ENCODE measurements around the gene SPINT1. TPM values are rescaled to one million over a fixed set of nuclear protein-coding genes. Genes with fewer than 3 reads are reported as not detected.

The SPINT1 gene
- total and polyA plus RNA-seq, 2 donors = 17.4 to 31.4 TPM

DNA sequence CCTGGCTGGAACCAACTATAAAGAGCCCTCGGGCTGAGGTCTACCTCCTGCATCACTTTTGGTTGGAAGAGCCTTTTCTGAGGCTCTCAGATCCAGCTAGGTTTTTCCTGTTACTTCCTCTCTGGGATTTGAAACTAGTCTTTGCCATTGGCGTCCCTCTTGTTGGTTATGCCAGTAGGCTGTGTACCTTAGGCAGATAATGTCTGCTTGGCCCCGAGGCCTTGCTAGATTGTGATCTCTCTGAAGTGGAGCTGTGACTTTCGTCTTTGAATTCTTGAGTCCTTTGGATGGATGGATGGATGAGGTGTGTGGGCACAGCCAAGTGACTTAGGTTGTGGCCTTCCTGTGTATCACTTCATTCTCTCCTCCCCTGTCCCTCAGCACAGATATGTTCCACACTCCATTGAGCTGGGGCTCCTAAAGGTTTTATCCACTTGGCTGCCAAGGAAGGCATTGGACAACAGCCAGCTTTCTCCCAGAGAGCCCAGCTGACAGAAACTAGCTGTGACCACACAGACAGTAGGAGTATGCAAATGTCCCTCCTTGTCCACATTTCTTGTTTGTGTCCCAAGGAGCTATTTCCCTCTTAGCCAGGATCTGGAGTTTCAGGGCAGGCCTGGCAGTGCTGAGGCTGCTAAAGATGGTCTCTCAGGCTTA lies 28.7 kb upstream of the SPINT1 start:
- no peak for DNase-seq (ENCODE audit: extremely low spot score)
- Histone ChIP-seq H3K27ac (ENCODE audit: low read depth) (no peak overlapping the region), H3K4me3 (ENCODE audit: low read depth, low read length) (no peak overlapping the region), H3K36me3 (ENCODE audit: insufficient read depth) (no peaks in the 10 kb centered on the region), H3K4me1 (ENCODE audit: insufficient read depth) (no peaks in the 10 kb centered on the region)
- WGBS = 81% methylated on average over 4 of the region's 4 CpGs

DNA sequence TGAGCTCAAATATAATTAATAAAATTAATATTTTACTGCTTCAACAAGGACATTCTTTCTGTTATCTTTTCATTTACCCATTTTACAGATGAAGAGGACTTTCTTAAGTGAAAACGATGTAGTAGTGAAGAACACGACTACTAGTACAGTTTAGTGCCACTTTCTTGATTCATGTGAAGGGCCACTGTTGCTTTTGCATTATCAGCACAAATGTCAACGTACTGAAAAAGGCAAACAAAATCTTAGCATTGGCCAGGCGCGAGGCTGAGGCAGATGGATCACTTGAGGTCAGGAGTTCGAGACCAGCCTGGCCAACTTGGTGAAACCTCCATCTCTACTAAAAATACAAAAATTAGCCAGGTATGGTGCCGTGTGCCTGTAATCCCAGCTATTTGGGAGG lies 24.8 kb upstream of the SPINT1 start:
- 81% methylated on average over 7 of the region's 7 CpGs for WGBS
- Histone ChIP-seq H3K27ac (ENCODE audit: low read depth) (no peak overlapping the region), H3K4me1 (ENCODE audit: insufficient read depth) (no peaks in the 10 kb centered on the region), H3K4me3 (ENCODE audit: low read depth, low read length) (no peak overlapping the region), H3K36me3 (ENCODE audit: insufficient read depth) (no peaks in the 10 kb centered on the region)
- DNase-seq (ENCODE audit: extremely low spot score) = no peak

DNA sequence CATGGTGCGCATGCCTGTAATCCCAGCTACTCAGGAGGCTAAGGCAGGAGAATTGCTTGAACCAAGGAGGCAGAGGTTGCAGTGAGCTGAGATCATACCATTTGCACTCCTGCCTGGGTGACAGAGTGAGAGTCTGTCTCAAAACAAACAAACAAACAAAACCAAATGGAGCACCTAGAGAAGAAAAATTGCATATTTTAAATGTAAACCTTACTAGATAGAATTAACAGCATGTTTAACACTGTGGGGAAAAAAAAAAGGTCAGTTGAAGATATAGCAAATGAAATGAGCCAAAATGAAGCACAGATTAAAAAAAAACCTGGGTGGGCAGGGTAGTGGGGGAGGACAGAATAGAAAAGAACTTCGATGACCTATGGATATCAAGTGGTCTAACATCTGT lies 22.7 kb upstream of the SPINT1 start:
- WGBS = 89% methylated on average over 2 of the region's 2 CpGs
- H3K36me3 ChIP-seq (ENCODE audit: insufficient read depth) = no peaks in the 10 kb centered on the region
- no peak overlapping the region for H3K27ac ChIP-seq (ENCODE audit: low read depth)
- no peak for DNase-seq (ENCODE audit: extremely low spot score)
- H3K4me1 ChIP-seq (ENCODE audit: insufficient read depth) = no peaks in the 10 kb centered on the region
- H3K4me3 ChIP-seq (ENCODE audit: low read depth, low read length) = no peak overlapping the region

DNA sequence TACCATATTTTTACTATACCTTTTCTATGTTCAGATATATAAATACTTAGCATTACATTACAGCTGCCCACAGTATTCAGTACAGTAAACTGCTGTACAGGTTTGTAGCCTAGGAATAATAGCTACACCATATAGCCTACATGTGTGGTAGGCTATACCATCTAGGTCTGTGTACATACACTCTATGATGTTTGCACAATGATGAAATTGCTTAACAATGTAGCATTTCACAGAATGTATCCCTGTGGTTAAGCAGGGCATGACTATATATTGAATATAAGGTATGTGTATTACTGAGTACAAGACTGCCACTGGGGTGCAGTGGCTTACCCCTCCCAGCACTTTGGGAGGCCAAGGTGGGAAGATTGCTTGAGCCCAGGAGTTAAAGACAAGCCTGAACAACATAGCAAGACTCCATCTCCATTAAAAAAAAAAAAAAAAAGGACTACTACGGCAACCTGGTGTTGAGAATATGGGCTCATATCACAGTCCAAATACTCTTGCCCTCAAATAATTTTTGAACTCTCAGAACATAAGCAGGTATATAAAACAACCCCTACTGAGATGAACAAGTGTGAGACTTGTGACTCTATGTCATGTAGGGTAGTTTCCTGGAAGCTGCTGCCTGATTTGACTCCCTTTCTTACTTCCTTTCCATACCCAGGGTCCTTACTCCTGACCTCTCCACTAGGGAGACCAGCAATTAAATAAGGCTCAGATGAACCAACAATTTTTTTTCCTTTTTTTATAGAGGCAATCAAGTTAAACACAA lies 20.1 kb upstream of the SPINT1 start:
- Histone ChIP-seq H3K27ac (ENCODE audit: low read depth) (no peak overlapping the region), H3K4me3 (ENCODE audit: low read depth, low read length) (no peak overlapping the region), H3K4me1 (ENCODE audit: insufficient read depth) (no peaks in the 10 kb centered on the region), H3K36me3 (ENCODE audit: insufficient read depth) (no peaks in the 10 kb centered on the region)
- WGBS = 85% methylated on average over 1 of the region's 1 CpG
- DNase-seq (ENCODE audit: extremely low spot score) = no peak

DNA sequence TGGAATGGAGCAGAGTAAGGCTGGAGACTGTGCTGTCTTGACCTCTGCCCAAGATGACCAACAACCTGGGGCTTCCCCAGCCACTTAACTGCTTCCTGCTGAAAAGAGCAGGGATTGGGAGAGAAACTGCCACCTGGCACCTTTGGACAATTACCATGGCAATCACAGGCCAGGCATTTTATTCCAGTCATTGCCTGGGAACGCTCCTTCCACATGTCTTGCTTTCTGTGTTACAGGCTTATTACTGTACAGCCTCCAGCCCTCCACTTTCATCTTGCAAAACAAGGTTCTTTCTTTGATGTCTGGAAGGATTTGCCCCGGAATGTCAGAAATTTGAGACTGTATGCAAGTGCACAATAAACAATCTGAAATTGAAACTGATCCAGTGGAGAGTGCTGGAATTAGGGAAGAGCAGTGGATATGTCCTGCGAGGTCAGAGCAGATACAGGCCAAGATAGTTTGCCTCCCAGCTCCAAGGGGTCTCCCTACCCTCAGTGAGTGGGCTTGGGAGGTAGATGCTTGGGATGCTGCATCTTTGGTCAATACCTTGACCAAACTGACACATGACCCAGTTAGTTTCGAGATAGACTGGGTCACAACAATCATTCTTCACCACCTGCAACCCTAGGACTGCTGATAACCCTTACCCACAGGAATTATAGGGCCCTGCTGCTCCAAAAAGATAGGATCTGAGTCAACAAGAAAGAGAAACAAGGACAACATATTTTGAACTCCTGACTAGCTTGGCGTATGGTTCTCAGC lies 18.0 kb upstream of the SPINT1 start:
- no peak overlapping the region for H3K4me3 ChIP-seq (ENCODE audit: low read depth, low read length)

DNA sequence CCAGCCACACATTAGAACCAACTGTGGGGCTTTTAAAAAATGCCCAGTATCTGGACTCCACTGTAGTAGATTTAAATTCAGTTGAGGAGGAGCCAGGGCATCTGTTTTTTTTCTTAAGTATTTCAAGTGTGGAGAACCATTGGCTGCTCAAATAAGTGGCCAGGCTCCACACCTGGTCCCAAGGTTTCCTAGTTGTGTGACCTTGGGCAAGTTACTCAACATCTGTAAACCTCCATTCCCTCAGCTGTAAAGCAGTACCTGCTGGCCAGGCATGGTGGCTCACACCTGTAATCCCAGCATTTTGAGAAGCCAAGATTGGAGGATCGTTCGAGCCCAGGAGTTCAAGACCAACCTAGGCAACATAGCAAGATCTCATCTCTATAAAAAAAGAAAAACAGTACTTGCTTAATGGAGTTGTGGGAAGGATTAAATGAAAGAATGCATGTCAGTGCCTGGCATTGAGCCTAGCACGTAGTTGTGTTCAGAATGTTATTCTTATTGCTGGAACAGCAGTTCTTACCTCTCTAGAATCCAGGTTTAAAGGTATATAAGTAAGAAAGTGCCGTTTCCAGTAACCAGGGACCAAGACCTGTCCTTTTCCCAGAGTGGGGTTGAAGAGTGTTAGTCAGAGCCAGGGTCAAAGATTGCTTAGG lies 17.3 kb upstream of the SPINT1 start:
- no peaks in the 10 kb centered on the region for H3K4me1 ChIP-seq (ENCODE audit: insufficient read depth)
- no peak for DNase-seq (ENCODE audit: extremely low spot score)
- no peak overlapping the region for H3K27ac ChIP-seq (ENCODE audit: low read depth)
- H3K36me3 ChIP-seq (ENCODE audit: insufficient read depth) = no peaks in the 10 kb centered on the region
- H3K4me3 ChIP-seq (ENCODE audit: low read depth, low read length) = no peak overlapping the region
- 74% methylated on average over 4 of the region's 4 CpGs for WGBS

More for the DNA sequence above, 18.0 kb upstream of the SPINT1 start:
- Histone ChIP-seq H3K4me1 (ENCODE audit: insufficient read depth) (no peaks in the 10 kb centered on the region), H3K27ac (ENCODE audit: low read depth) (no peak overlapping the region), H3K36me3 (ENCODE audit: insufficient read depth) (no peaks in the 10 kb centered on the region)
- no peak for DNase-seq (ENCODE audit: extremely low spot score)
- WGBS = 55% methylated on average over 5 of the region's 5 CpGs

DNA sequence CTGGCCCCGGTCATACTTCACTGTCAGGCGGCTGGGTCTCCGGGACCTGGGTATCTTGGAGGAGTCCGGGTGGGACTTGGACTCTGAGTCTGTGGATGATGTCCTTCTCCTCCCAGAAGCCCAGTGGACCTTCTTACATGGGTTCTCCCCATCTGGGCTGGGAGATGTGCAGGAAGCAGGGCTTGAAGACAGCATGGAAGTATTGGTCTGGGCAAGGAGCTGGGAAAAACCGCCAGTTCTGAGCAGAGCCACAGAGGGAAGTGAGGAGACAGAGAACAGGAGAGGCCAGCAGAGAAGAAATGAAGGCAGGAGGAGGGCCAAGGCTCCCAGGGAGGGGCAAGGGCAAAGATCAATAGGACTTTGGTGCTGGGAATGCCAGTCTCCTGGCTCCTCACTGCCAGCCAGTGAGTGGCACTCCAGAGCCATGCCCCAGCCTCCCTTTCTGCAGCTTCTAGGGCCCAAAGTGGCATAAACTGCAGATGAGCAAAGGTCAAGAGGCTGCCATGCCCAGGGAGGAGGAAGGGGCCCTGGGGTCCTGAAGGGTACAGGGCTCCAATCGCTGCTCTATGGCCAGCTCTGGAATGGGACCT lies 15.3 kb upstream of the SPINT1 start, which contains the start of gene PPP1R14D:
PPP1R14D (minus strand) TSS at position 262 of the 590 bp plus-strand sequence; CDS start at position 195, 67 bp downstream.
- DNase-seq (ENCODE audit: extremely low spot score) = no peak
- no peak within 1 kb of the TSS for H3K4me3 ChIP-seq (ENCODE audit: low read depth, low read length)
- 91% methylated on average over 6 of the region's 6 CpGs for WGBS

DNA sequence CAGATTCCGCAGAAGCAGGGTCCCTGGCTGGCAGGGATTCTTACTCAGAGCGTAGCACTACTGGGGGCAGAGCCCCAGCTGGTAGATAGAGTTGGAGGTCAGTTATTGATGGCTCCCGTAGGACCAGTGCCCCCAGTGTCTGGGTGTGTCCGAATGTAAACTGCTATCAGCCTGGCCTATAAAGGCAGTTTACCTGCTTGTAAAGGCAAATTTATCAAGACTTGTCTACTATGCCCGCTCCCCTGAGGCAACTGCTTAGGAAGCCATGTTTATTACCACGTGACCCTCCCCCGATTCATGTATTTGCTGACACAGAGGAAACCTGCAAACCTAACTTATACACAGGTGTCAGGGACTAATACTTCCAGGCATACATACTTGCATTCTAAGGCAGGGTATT lies 14.7 kb upstream of the SPINT1 start:
- DNase-seq (ENCODE audit: extremely low spot score) = no peak
- H3K27ac ChIP-seq (ENCODE audit: low read depth) = no peak overlapping the region
- WGBS = 72% methylated on average over 7 of the region's 7 CpGs

More for the DNA sequence above, 15.3 kb upstream of the SPINT1 start, which contains the start of gene PPP1R14D:
- H3K36me3 ChIP-seq (ENCODE audit: insufficient read depth) = no peaks in the 10 kb centered on the region
- no peak within 1 kb of the TSS for H3K27ac ChIP-seq (ENCODE audit: low read depth)
- H3K4me1 ChIP-seq (ENCODE audit: insufficient read depth) = no peaks in the 10 kb centered on the region

DNA sequence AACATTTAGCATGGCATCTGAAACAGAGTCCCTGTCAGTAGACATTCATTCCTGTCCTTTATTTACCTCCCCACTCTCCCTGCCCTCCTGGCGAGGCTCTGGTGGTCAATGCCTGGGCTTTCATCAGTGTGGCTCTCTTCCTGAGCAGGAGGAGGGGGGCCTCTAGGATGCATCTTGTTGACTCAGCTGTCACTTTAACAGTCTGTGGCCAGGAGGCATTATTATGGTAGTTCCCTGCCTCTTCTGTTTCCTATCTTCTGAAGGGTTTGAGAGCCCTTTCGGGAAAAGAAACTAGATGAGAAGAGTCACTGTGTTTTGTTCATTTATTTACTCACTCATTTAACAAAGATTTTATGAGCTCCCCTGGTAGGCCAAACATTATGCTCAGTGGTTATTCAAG lies 13.0 kb upstream of the SPINT1 start:
- Histone ChIP-seq H3K36me3 (ENCODE audit: insufficient read depth) (no peaks in the 10 kb centered on the region), H3K4me3 (ENCODE audit: low read depth, low read length) (no peak overlapping the region), H3K27ac (ENCODE audit: low read depth) (no peak overlapping the region), H3K4me1 (ENCODE audit: insufficient read depth) (no peaks in the 10 kb centered on the region)
- 54% methylated on average over 2 of the region's 2 CpGs for WGBS
- no peak for DNase-seq (ENCODE audit: extremely low spot score)

More for the DNA sequence above, 14.7 kb upstream of the SPINT1 start:
- Histone ChIP-seq H3K36me3 (ENCODE audit: insufficient read depth) (no peaks in the 10 kb centered on the region), H3K4me3 (ENCODE audit: low read depth, low read length) (no peak overlapping the region), H3K4me1 (ENCODE audit: insufficient read depth) (no peaks in the 10 kb centered on the region)

DNA sequence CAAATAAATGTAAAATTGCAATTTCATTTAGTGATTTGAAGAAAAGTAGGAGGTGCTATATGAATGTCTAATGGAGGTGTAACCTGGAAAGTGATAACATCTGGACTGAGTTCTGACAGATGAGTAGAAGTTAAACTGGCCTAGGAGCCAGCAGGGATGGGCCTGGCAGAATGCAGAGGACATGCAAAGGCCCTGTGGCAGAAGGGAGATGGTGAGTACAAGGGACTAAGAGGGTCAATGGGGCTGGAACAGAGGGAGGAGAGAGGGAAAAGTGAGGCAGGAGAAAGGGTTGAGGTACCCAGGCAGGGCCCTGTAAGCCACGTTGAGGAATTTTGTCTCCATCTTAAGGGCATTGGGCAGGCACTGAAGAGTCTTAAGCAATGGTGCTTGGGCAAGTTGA lies 12.0 kb upstream of the SPINT1 start:
- DNase-seq (ENCODE audit: extremely low spot score) = no peak
- H3K27ac ChIP-seq (ENCODE audit: low read depth) = no peak overlapping the region
- H3K4me3 ChIP-seq (ENCODE audit: low read depth, low read length) = no peak overlapping the region
- no peaks in the 10 kb centered on the region for H3K36me3 ChIP-seq (ENCODE audit: insufficient read depth)
- 68% methylated on average over 1 of the region's 1 CpG for WGBS
- no peaks in the 10 kb centered on the region for H3K4me1 ChIP-seq (ENCODE audit: insufficient read depth)

DNA sequence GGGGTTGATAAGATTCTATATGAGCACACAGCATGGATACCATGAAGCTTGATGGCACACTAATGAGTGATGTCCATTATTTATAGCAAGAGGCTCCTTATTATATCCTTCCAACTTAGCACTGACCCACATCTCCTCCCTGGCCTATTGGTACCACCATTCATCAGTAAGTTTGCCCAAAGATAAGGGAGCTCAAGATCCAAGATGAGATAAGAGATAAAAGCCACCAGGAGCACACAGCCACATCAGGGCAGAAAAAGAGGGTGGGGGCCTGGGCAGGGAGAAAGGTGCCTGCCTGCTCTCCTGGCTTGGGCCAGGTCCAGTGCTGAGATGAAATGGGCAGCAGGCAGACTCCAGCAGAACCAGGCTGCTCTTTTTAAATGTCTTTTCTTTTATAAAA lies 10.9 kb upstream of the SPINT1 start:
- Histone ChIP-seq H3K27ac (ENCODE audit: low read depth) (no peak overlapping the region), H3K4me1 (ENCODE audit: insufficient read depth) (no peaks in the 10 kb centered on the region)
- no peak for DNase-seq (ENCODE audit: extremely low spot score)

DNA sequence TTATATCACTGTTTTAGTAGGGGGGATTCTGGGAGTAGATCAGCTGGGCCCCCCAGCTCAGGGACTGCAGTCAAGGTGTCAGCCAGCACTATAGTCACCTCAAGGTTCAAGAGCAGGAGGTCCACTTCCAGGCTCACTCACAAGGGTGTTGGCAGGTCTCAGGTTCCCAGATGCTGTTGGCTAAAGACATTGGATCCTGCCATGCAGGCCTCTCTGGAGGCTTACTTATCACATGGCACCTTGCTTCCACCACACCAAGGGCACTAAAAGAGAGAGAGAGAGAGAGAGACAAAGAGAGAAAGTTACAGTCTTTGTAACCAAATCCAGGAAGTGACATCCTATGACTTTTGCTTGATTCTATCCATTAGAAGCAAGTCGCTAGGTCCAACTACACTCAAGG lies 7.8 kb upstream of the SPINT1 start:
- DNase-seq (ENCODE audit: extremely low spot score) = no peak
- Histone ChIP-seq H3K36me3 (ENCODE audit: insufficient read depth) (no peaks in the 10 kb centered on the region), H3K4me1 (ENCODE audit: insufficient read depth) (no peaks in the 10 kb centered on the region), H3K27ac (ENCODE audit: low read depth) (no peak overlapping the region), H3K4me3 (ENCODE audit: low read depth, low read length) (no peak overlapping the region)
- 90% methylated on average over 1 of the region's 1 CpG for WGBS

More for the DNA sequence above, 10.9 kb upstream of the SPINT1 start:
- no peak overlapping the region for H3K4me3 ChIP-seq (ENCODE audit: low read depth, low read length)
- H3K36me3 ChIP-seq (ENCODE audit: insufficient read depth) = no peaks in the 10 kb centered on the region

DNA sequence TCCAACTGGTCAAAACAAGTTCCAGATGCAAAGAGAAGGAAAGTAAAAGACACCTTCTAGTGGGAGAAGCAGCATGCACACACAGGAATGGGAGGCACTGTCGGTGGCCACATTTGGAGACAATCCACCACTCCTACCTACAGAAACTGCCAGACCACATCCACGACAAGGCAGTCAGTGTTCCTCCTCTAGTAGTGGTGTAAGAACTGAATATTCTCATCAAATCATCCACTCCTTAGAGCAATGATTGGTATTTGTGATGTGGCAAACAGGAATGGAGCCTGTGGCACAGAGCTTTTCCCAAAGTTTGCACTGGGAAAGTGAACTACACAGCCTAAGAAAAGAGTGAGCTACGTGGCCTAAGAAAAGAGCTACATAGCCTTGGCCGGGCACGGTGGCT lies 5.1 kb upstream of the SPINT1 start:
- Histone ChIP-seq H3K4me1 (ENCODE audit: insufficient read depth) (no peaks in the 10 kb centered on the region), H3K27ac (ENCODE audit: low read depth) (no peak overlapping the region), H3K4me3 (ENCODE audit: low read depth, low read length) (no peak overlapping the region), H3K36me3 (ENCODE audit: insufficient read depth) (no peaks in the 10 kb centered on the region)
- WGBS = 87% methylated on average over 5 of the region's 5 CpGs
- no peak for DNase-seq (ENCODE audit: extremely low spot score)

Measured in urinary bladder (tissue), 4 donors.